IPS-18c (cell line): ENCODE results near the gene TMEM9.

ENCODE experiments used
- H3K4me3 ChIP-seq: 2 replicates; pipeline ENCODE4 v1.7.0; 2013; ENCODE audit warnings: low read depth, mild to moderate bottlenecking, low read length, moderate library complexity; ENCODE audit not compliant: insufficient read depth
- H3K9me3 ChIP-seq: one replicate; pipeline ENCODE4 v1.6.1; 2013; ENCODE audit warnings: mild to moderate bottlenecking, low read length, moderate library complexity; ENCODE audit not compliant: control insufficient read depth, insufficient read depth

The TMEM9 gene

DNA sequence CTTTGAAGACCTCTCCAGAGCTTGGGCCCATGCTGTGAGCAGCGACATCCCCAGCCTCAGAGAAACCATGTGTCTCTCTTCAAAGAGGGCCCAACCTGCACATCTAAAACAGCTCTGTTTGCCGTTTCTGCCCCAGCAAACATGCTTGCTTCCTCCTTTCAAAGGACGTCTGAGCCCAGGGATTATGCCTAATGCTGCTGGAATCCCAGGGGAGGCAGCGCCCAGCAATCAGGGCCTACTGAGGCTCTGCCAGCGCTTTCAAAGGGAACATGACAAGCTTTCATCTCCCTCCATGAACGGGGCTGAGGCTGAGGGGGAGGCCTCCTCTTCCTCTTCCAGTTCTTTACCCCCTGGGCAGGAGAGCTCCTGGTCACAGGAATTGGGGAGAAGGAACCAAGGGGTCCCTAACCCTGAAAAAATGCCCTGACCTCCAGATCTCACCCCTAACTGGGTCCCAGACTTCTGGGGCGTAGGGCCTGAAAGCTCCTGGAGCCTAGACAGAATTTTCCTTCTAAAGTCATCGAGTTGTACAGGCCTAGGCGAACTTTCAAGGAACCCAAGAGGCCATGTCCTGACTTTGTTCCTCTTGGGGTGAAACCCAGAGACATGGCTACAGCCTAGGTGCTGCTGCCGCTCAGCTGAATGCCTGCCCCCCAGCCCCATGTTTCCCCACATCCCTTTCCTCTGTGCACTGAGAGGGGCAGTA lies 13.9 kb downstream of the TMEM9 start:
- no peaks in the 10 kb centered on the region for H3K9me3 ChIP-seq
- no peak overlapping the region for H3K4me3 ChIP-seq

DNA sequence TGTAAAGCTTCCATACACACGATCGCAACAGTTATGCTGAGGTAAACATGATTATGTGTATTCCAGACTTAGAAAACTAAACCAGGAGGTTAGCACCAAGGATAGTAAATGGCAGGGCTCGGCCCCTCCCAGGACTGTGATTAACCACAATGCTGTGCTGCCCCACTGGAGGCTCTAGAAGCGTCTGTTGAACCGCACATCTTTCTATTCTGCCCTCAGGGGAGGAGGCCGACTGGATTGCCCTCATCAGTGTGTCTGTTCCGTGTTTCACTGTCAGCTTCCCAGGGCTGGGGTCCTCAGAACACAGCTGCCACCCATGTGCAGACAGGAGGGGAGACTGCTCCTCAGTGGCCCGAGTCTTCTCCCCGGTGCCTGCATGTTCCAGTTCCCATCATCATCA lies 14.5 kb downstream of the TMEM9 start:
- Histone ChIP-seq H3K4me3 (no peak overlapping the region), H3K9me3 (peaks cover 2% of the 10 kb centered on the region)

DNA sequence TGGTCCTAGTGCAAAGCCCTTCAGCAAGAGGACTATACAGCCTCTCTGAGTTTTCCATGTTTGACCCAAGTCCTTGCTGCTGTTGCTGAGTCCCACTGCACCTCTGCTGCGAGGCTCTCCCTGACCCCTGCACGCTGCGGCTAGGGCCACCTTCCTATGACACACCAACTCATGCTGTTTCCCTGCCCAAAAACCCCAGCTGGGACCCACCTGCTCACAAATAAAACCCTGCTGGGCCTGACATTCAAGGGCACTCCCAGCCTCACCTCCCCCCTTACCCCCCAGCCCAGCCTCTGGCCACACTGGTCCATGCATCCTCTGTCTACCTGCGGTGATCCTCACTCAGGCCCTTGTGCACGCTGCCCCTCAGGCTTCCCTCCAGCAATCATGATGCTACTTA lies 15.0 kb downstream of the TMEM9 start:
- Histone ChIP-seq H3K9me3 (peaks cover 3% of the 10 kb centered on the region), H3K4me3 (no peak overlapping the region)

DNA sequence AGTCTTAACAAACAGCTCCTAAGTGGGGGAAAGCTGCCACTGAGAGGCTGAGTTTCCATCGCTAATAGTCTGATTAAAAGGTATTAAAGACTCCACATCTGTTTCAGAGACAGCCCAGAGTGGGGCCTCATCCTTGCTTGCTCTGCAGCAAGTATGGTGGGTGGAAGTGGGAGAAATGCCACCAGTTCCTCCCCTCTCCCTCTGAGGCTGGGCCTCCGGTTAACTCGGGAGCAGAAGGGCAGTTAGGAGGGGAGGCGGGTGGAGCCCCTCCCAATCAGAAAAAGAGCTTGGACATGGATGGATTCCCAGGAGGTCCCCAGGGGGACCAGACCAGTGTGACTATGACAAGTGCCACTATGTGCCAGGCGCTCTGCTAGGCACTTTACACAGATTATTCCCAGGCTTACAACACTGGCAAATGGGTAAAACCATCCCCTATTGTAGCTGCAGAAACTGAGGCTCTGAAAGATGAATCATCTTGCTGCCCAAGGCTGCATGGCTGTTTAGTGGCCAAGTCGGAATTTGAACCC lies 15.9 kb downstream of the TMEM9 start:
- H3K9me3 ChIP-seq = peaks cover 3% of the 10 kb centered on the region
- no peak overlapping the region for H3K4me3 ChIP-seq

DNA sequence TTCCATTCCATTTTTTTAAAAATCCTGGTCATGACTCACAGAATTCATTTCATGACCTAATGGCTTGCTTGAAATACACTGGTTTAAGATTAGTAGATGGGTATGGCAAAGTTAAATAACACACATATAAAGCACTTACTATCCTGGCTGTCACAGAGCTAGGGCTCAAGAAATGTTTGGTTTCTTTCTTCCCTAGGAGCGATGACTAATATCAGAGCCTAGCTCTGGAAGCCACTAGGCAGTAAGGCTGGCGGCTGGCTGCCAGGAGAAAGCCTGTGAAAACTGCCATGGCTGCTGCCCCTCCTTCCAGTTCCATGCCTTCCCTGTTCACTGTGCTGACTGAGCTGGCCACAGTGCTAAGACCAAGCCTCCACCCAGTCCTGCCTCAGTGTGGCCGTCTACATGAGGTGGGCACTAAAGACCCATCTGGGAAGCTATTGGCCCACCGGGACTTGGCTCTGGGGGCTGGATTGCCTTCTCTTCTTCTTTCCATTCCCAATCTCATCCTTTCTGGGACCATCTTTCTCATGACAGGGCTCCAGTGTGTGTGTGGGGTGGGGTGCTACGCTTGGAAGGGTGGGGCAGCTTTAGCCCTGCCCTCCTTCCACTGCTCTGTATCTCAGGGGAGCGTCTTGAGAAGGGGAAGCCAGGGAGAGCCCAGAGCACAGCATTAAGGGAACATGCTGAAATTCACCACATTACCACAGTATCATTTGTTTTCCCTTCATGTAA lies 16.5 kb downstream of the TMEM9 start:
- H3K9me3 ChIP-seq = peaks cover 5% of the 10 kb centered on the region

DNA sequence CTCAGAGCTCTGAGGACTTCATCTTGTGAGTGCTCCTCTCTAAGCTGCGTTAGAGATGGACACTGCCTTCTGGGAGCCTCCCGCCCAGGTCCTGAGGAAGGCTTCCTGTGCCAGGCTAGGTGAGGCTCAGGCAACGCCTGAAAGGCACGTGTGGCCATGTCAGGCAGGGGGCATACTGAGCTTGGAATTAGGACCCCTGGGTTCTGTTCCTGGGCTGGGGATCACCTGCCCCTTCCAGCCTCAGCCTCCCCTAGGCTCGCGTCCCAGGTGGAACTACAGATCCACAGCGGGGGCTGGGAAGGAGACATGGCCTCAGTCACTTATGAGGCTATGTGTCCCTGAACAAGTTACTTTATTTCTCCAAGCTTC lies 17.3 kb downstream of the TMEM9 start:
- no peak overlapping the region for H3K4me3 ChIP-seq
- peaks cover 5% of the 10 kb centered on the region for H3K9me3 ChIP-seq

More for the DNA sequence above, 16.5 kb downstream of the TMEM9 start:
- H3K4me3 ChIP-seq = no peak overlapping the region

DNA sequence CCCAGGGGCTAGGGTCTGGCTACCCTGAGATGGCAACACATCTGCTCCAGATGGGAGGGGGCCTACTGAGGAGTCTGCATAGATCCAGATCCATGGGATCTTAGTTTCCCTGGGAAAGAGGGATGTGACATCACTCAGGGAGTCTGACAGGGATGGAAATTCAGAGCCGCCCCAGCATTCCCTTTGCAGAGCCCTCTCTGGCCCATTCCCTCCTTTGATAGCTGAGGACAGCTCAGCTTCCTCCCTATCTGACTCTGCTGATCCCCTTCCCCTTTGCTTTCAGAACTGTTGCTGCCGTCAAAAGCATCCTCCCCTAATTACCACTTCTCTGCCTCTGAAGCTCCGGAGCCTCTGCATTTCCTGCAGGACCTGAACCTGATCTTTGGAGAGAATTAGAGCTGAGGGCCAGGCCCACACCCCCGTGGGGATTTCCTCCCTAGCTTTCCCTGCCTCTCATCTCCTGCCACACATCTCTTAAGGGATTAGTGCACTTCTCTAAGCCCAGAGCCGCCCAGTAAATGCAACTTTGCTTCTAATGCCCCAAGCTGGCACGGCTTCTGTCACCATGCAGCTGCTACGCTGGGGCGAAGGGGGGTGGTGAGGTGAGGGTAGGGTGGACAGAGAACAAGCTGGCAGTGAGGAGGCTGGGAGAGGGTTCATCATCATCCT lies 17.8 kb downstream of the TMEM9 start:
- Histone ChIP-seq H3K9me3 (peaks cover 6% of the 10 kb centered on the region), H3K4me3 (no peak overlapping the region)

DNA sequence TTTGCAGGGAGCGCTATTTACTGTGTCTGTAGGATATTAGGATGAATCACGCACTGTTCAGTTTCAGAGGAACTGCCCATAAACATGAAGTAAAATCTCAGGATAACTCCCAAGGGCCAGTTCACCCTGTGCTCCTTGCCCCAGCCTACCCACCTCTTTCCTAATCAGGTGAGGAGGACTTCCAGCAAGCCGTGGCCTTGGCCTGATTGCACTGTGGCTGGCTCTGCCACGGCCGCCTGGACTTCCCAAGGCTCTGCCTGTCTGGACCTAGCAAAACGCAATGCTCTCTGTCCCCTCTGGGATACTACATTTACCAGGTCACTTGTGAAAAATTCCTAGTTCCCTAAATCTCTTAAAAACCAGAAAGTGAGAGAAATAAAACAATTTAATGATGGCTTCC lies 19.9 kb downstream of the TMEM9 start:
- peaks cover 8% of the 10 kb centered on the region for H3K9me3 ChIP-seq
- no peak overlapping the region for H3K4me3 ChIP-seq

DNA sequence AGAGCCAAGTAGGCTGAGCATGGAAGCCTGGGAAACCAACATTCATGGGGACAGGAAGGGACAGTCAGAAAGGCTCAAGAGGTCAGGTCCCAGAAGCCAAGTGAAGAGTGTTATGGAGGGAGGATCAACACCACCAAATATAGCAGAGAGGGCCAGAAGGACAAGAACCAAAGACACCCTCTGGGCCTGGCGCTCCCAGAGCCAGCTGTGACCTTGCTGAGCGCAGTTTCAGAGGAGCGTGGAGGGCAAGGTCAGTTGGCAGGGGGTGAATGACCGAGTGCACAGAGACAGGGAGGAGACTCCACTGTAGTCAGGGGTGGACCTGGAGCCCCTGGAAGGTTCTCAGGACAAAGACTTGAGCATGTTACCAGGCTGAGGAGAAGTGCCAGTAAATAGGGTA lies 22.9 kb downstream of the TMEM9 start:
- H3K4me3 ChIP-seq = no peak overlapping the region
- H3K9me3 ChIP-seq = peaks cover 8% of the 10 kb centered on the region

DNA sequence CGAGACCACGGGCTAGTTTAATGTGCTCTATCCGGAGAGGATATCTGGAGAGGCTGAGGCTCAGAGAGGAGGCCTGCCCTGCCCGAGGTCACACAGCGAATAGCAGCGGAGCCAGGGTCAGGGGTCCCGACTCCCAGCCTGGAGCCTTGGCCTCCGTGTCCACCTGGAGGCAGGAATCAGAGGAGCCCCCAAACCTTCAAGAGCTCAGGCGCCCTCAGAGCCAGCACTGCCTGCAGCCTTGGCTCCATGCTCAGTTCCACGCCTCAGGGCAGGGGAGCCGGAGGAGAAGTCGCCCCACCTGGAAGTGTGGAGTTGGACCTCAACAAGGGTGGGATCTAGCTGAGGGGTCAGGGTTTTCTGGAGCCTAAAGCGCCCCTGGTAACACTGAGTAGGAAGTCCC lies 25.3 kb downstream of the TMEM9 start:
- no peak overlapping the region for H3K4me3 ChIP-seq
- H3K9me3 ChIP-seq = peaks cover 5% of the 10 kb centered on the region

DNA sequence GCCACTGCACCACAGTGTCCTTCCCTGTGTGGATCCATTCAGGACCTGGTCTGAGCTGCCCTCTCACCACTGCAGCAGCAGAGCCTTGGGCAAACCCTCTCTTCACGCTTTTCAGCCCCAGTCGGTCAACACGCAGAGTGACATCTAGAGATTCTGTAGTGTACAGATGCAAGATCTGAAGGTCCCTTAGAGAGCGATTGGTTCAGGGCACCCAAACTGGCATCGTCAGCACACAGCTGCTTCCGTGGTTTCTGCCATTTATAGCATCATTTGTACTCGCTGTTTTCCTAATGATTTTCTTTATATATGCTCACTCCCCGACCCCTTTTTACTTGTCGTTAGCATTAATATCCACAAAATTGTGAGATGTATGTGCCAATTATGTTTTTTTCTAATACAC lies 25.8 kb downstream of the TMEM9 start:
- H3K9me3 ChIP-seq = peaks cover 5% of the 10 kb centered on the region

DNA sequence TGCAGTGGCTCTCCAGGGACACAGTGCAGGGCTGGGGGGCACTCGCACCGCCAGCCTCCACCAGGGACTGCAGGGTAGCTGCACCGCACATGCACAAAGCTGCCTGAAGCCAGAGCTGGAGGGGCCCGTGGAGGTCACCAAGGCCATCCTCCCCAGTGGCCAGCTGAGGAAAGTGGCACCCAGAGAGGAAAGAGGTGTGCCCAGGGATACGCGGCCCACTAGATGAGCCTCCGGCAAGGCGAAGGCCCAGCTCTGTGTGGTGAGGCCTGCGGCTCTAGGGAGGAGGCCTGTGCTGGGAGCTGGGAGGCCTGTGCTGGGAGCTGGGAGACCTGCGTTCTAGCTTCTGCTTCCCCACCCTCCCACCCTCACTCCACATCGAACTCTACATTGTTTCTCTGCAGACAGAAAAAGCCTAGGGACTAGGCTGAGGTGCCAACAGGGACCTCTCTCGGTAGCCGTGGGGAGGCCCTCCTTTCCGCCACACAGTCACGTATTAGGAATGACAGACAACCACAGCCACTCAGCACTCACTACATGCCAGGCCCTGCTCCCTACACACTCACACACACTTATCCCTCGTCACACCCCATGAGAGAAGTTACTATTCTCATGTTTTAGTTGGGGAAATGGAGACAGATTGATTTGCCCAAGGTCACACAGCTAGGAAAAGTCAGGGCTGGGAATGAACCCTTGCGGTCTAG lies 26.4 kb downstream of the TMEM9 start:
- Histone ChIP-seq H3K9me3 (peaks cover 4% of the 10 kb centered on the region), H3K4me3 (no peak overlapping the region)

More for the DNA sequence above, 25.8 kb downstream of the TMEM9 start:
- no peak overlapping the region for H3K4me3 ChIP-seq

DNA sequence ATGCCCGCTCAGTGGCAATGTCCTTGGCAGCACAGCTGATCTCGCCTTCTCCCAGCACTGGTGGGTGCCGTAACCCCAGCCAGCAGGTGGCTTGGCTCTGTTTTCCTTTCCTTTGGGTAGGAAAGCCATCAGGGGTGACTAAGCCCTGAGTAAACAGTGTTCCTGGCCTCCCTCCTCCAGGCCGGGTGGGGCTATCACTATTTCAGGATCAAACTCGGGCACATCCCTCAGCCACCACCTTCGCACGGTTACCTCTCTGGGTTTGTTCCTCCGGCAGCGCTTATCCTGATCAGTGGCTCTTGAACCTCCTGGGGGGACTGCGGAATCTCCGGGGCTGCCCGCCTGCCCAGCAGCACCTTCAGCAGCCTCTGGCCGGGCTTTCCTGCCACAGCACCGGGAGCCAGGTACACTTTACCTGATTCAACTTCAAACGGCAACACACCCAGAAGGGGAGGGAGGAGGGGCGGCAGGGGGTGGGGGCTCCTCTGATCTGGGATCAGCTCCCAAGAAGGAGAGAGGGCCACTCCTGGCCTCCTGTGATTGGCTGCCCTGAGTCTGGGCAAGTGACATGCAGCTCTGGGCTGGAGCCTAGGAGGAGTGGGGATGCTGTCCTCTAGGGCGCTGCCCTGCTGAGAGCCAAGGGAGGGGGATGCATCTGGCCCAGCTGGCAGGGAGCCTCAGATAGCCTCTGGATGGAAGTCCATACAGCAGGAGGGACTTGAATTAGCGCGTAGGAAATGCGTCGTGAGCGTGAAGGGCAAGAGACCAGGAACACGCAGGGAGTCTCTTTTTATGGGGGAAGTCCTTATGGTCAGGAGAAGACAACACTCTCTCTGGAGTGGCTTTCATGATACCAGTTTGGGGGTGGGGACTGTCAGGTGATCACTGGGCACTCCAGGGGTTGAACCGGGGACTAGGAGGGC lies 27.2 kb downstream of the TMEM9 start, which contains the start of gene ASCL5:
ASCL5 (minus strand) TSS at position 353 of the 923 bp plus-strand sequence. CDS start 11,812 bp downstream, outside the sequence.
- Histone ChIP-seq H3K9me3 (peaks cover 3% of the 10 kb centered on the region), H3K4me3 (peak within 1 kb of the TSS; percentile 24; the same call in 1 of the 2 replicates)

DNA sequence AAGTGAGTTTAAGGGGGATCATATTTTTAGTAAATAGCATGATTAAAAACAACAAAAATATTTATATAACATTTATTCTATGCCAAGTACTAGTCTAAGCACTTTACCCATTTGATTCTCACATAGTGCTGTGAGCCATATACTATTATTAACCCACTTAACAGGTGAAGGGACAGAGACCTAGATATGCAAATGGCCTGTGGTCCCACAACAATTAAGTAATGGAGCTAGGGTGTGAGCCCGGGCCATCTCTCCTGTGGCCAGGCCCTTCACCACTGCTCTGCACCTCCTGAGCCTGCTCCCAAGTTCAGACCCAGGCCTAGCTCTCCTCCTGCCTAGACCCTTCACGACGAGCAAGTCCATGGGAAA lies 27.8 kb downstream of the TMEM9 start:
- H3K4me3 ChIP-seq = peak overlapping the region; percentile 24; the same call in 1 of the 2 replicates
- H3K9me3 ChIP-seq = peaks cover 1% of the 10 kb centered on the region

DNA sequence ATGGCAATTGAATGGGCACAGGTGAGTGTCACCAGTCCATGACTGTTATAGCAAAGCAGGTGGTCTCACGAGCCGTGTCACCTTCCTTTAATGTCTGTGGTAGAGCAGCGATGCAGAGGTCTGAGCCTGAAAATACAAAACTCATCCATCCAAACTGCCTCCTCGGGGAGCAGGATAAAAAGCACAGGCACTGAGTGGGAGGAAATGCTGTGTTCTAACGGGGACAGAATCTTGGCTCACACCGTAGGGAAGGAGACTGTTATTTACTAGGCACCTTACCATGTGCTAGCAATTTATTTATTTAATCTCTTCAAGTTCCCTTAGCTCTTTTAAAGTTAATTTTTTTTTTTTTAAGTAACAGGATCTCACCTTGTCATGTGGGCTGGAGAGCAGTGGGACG lies 28.5 kb downstream of the TMEM9 start:
- Histone ChIP-seq H3K4me3 (no peak overlapping the region), H3K9me3 (no peaks in the 10 kb centered on the region)

DNA sequence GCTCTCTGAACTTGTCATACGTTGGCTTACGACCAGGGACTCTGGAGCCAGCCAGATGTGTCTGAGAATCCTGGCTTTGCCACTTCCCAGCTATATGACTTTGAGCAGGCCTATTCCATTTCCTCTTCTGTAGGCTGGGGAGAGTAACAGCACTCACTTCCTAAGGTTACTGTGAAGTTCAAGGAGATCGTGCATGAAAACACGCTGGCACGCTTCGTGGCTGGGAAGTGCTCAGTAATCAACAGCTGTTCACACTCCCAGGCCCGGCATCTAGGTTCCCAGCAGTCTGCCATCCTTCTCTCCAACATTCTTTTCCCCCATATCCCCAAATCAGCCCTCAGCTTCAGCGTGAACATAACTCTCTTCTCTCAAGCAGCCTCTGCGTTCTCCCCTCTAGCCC lies 29.3 kb downstream of the TMEM9 start:
- no peak overlapping the region for H3K4me3 ChIP-seq
- no peaks in the 10 kb centered on the region for H3K9me3 ChIP-seq
